Measurements from ENCODE around the gene CYREN. TPM values are rescaled to one million over a fixed set of nuclear protein-coding genes. Genes with fewer than 3 reads are reported as not detected.
A peak's percentile ranks its signal among the peaks of the same experiment; 100 is the strongest.

Gene CYREN
- total and polyA plus RNA-seq, 2 of the 13 experiments (the other 11 are each of a cell fraction or from before 2014, with no cell fraction given) = 20.7 to 60.7 TPM

GRCh38 chr7:135160858-135161653 is 9.5 kb downstream of the CYREN start:
- H2AFZ ChIP-seq (ENCODE audit: low read length) = no peak overlapping the region
- H3K4me3 ChIP-seq (replicated peaks in 1 of 3; ENCODE audit: insufficient read depth in 1 of 3, low read depth in 2 of 3, low read length in 3 of 3) = no peak overlapping the region
- no peak for TF ChIP-seq SOX5 (CRISPR knock-in tag; IDR thresholded peaks at IDR 0.05; ENCODE audit: borderline replicate concordance)
- peak; percentile 41; the same call in 1 of the 2 replicates for TF ChIP-seq MAFF (IDR thresholded peaks at IDR 0.05; ENCODE audit: low read depth, low read length)
- TF ChIP-seq MAFK (conservative IDR thresholded peaks at IDR 0.05 in 1 of 2, IDR thresholded peaks at IDR 0.05 in 1 of 2; ENCODE audit: low read length in 2 of 2) = 0 out of 4 replicates have a peak, but pooled peaks have one; percentile 32 to 38
- TF ChIP-seq ZNF7 (CRISPR knock-in tag; IDR thresholded peaks at IDR 0.05) = no peak
- no peak for TF ChIP-seq ZNF3 (CRISPR knock-in tag; IDR thresholded peaks at IDR 0.05)
- peaks cover 4 to 37% of the 10 kb centered on the region in 2 experiments; a peak in 4 of 5 replicates for H3K36me3 ChIP-seq (replicated peaks in 1 of 2; ENCODE audit: control insufficient read depth in 1 of 2, insufficient read depth in 2 of 2, low read length in 2 of 2)
- DNase-seq (ENCODE audit: low spot score) = no peak
- H3K27ac ChIP-seq (ENCODE audit: extremely low read length, insufficient read depth, low read length) = peak overlapping the region; percentile 66
- 85% methylated on average over 8 of the region's 9 CpGs for WGBS (ENCODE audit: low lambda C conversion rate)
- intact Hi-C loops (cut with micrococcal nuclease; ENCODE audit: unreplicated experiment) = no loop called here
- H3K9me3 ChIP-seq (ENCODE audit: low read length) = peaks cover 20% of the 10 kb centered on the region
- H4K20me1 ChIP-seq (ENCODE audit: insufficient read depth, low read length) = peaks cover 6% of the 10 kb centered on the region
- 0 out of 2 replicates have a peak overlapping the region, but pooled peaks have one; percentile 16 for H3K4me2 ChIP-seq (ENCODE audit: low read depth, low read length)
- in situ Hi-C loops (cut with HindIII; ENCODE audit: extremely low pct_ligation_motif_present, low pct_unique_long_range_greater_than_20kb) = no loop called here
- BruUV-seq (replicated peaks) = no TSS peak
- POLR2A ChIA-PET = interaction anchor here (0.7 to 2.2 kb wide), 6 partner anchors 8 to 174 kb away, joined by 3 to 9 read pairs (median 4); partner anchors contain the start of genes AGBL3, CYREN and TMEM140
- H3K4me1 ChIP-seq (ENCODE audit: insufficient read depth, low read length) = peaks cover 54% of the 10 kb centered on the region
- no peak for FAIRE-seq
- CTCF ChIA-PET (ENCODE audit: low intra/inter-chr PET ratio, low total read pairs) = no interaction called here
- H3K79me2 ChIP-seq (ENCODE audit: insufficient read depth, low read length) = peaks cover 45% of the 10 kb centered on the region
- no peak overlapping the region for H3K9ac ChIP-seq (ENCODE audit: insufficient read depth, low read depth, low read length)
- ATAC-seq = no peak
- no peaks in the 10 kb centered on the region for H3K27me3 ChIP-seq (ENCODE audit: control insufficient read depth in 1 of 2, insufficient read depth in 2 of 2, low read length in 2 of 2)

- intact Hi-C loops (cut with micrococcal nuclease; ENCODE audit: unreplicated experiment) = no loop called here
- H3K27ac ChIP-seq (ENCODE audit: extremely low read length, insufficient read depth, low read length) = peak overlapping the region; percentile 66
- no peak overlapping the region; the same call in 1 of the 2 replicates for H3K9ac ChIP-seq (ENCODE audit: insufficient read depth, low read depth, low read length)
- in situ Hi-C loops (cut with HindIII; ENCODE audit: extremely low pct_ligation_motif_present, low pct_unique_long_range_greater_than_20kb) = no loop called here
- 74% methylated on average over 5 of the region's 5 CpGs for WGBS (ENCODE audit: low lambda C conversion rate)
- H2AFZ ChIP-seq (ENCODE audit: low read length) = no peak overlapping the region
- ChIA-PET CTCF (ENCODE audit: low intra/inter-chr PET ratio, low total read pairs) (no interaction called here), POLR2A (interaction anchor here (0.7 to 2.2 kb wide), 6 partner anchors 8 to 174 kb away, joined by 3 to 9 read pairs (median 4); partner anchors contain the start of genes AGBL3, CYREN and TMEM140)
- ATAC-seq (peak; percentile 60), FAIRE-seq (peak; percentile 36), DNase-seq (ENCODE audit: low spot score) (no peak)
- peaks cover 28% of the 10 kb centered on the region for H3K9me3 ChIP-seq (ENCODE audit: low read length)
- peaks cover 60% of the 10 kb centered on the region for H3K4me1 ChIP-seq (ENCODE audit: insufficient read depth, low read length)
- H3K27me3 ChIP-seq (ENCODE audit: control insufficient read depth in 1 of 2, insufficient read depth in 2 of 2, low read length in 2 of 2) = no peaks in the 10 kb centered on the region
- peaks cover 53% of the 10 kb centered on the region for H3K79me2 ChIP-seq (ENCODE audit: insufficient read depth, low read length)
- BruUV-seq (replicated peaks) = no TSS peak
- peak overlapping the region in 1 of 3 experiments; percentile 8; a peak in 1 of 6 replicates for H3K4me3 ChIP-seq (replicated peaks in 1 of 3; ENCODE audit: insufficient read depth in 1 of 3, low read depth in 2 of 3, low read length in 3 of 3)
- H4K20me1 ChIP-seq (ENCODE audit: insufficient read depth, low read length) = no peaks in the 10 kb centered on the region; the same call in none of the 2 replicates
- peak overlapping the region; percentile 20; the same call in 1 of the 2 replicates for H3K4me2 ChIP-seq (ENCODE audit: low read depth, low read length)
- peaks cover 4 to 30% of the 10 kb centered on the region in 2 experiments; a peak in 4 of 5 replicates for H3K36me3 ChIP-seq (replicated peaks in 1 of 2; ENCODE audit: control insufficient read depth in 1 of 2, insufficient read depth in 2 of 2, low read length in 2 of 2)
- TF ChIP-seq NR2F6 (IDR thresholded peaks at IDR 0.05) (no peak), NR2F6 (CRISPR knock-in tag; IDR thresholded peaks at IDR 0.05) (0 out of 2 replicates have a peak, but pooled peaks have one; percentile 13), PPARG (CRISPR knock-in tag; conservative IDR thresholded peaks at IDR 0.05) (0 out of 2 replicates have a peak, but pooled peaks have one; percentile 33), IRF2 (CRISPR knock-in tag; IDR thresholded peaks at IDR 0.05) (0 out of 2 replicates have a peak, but pooled peaks have one; percentile 36), ZGPAT (CRISPR knock-in tag; IDR thresholded peaks at IDR 0.05) (0 out of 2 replicates have a peak, but pooled peaks have one; percentile 16), MEF2D (CRISPR knock-in tag; IDR thresholded peaks at IDR 0.05) (peak; percentile 83), RNF219 (CRISPR knock-in tag; IDR thresholded peaks at IDR 0.05) (no peak), ZC3H13 (CRISPR knock-in tag; IDR thresholded peaks at IDR 0.05) (no peak)
Measured at GRCh38 chr7:135160098-135160857, 10.2 kb downstream of the CYREN start.
